GM18519 (cell line): ENCODE results near the gene ATAD3C.
"Not testable (repeated sequence)": the region's sequence is repeated elsewhere in the genome, so short reads cannot be mapped to it uniquely, and the experiment has no call there.

Experiments used
- ATAC-seq: cut with Tn5 transposase; IDR thresholded peaks from one replicate; pipeline ENCODE4 v1.9.1; 2021; ENCODE audit warnings: mild to moderate bottlenecking, moderate library complexity; ENCODE audit not compliant: unreplicated experiment, low FRiP score

ATAD3C gene

DNA sequence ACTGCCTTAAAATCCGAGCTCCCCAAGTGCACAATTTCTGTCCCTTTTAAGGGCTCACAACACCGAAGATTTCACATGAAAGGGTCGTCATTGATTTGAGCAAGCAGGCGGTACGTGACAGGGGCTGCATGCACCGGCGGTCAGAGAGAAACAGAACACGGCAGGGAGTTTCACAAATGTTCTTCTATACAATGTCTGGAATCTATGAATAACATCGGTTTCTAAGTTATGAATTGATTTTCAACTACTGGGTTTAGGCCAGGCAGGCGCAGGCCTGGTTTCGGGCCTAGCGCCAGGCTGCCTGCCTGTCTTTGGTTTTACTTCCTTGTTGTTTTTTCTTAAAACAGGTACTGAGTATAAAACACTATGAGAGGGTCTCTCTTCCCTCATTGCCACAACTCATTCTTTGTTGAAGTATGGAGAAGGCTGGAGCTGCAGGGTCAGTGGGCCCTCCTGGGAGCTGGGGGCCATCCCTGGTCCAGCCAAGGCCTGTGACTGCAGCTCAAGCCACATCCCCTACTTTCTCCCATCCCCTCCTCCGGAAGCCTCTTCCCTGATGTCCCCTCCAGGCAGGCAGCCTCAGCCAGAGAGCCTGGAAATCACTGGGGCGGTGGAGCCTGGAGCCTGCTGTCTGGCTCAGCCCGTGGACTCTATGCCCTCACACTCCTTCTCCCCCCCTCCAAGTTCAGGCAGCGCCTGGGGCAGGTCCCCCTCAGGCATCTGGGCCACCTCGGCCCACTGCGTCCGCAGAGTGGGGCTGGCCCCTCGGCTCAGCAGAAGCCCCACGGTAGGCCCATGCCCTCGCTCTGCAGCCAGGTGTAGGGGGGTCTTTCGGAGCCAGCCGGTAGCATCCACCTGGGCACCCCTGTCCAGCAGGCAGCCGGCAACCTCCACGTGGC is 30.8 kb upstream of the ATAD3C start:
- ATAC-seq = no peak

DNA sequence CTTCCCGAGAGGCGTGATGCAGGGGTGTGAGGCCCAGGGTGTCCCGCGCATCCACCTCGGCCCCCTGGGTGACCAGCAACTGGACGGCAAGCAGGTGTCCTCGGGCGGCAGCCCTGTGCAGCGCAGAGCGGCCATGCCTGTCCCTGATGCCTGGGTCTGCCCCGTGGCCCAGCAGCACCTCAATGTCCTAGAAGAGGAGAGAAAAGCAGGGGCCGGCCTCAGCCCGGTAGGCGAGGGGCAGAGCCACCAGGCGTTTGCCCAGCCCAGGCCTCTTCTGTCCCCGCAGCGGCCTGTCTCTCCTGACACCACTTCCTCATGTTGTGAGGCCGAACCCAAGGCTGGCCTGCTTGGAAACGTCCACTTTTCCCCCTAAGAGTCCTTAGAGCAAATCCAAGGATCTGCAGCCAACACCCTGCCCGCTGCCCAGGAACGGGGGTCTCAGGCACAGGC is 30.1 kb upstream of the ATAD3C start:
- ATAC-seq = no peak

DNA sequence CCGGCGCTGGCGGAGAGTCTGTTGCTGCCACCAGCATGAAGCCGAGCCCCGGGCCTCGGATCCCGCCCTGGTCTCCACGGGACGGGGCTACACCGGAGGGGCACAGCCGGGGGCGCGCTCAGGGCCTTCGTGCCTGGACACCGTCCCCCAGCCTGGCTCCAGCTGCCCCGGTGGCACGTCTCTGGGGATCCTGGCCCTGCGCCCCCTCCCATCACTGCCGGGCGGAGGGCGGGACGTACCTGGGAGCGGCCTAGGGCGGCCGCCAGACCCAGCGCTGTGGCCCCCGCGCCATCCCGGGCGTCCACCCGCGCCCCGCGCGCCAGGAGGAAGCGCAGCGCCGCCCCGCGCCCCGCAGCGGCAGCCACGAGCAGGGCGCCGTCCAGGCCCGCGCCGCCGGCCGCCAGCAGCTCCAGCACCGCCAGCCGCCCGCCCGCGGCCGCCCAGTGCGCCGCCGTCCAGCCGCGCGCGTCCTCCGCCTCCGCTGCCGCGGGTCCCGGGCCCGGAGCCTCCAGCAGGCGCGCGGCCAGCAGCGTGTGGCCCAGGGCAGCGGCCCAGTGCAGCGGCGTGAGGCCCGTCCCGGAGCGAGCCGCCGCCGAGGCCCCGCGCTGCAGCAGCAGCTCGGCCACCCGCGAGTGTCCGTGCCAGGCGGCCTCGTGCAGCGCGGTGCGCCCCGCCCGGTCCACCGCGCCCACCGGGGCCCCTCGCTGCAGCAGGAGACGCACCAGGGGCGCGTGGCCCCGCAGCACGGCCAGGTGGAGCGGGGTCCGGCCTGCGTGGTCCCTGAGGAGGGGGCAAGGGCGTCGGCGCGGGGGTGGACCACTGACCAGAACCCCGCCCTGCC is 29.5 kb upstream of the ATAD3C start:
- no peak for ATAC-seq

DNA sequence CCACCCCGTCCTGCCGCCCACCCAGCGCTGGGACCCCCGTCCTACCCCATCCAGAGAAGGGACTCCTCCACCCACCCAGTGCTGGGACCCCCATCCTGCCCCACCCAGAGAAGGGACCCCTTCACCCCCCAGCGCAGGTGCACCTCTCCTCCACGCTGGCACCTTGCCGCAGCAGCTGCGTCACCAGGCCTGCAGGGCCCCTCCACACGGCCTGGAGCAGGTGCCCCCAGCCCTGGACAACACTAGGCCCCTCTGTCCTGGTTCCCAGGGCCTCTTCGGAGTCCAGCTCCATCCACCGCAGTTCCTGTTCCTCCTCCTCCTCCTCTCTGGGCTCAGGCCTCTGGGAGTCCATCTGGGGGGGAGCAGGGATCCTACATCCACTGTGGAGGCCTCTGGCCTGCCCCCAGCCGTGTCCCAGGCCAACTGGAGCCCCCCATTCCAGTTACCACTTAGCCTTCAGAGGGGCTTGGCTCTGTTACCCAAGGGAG is 28.8 kb upstream of the ATAD3C start:
- ATAC-seq = no peak

DNA sequence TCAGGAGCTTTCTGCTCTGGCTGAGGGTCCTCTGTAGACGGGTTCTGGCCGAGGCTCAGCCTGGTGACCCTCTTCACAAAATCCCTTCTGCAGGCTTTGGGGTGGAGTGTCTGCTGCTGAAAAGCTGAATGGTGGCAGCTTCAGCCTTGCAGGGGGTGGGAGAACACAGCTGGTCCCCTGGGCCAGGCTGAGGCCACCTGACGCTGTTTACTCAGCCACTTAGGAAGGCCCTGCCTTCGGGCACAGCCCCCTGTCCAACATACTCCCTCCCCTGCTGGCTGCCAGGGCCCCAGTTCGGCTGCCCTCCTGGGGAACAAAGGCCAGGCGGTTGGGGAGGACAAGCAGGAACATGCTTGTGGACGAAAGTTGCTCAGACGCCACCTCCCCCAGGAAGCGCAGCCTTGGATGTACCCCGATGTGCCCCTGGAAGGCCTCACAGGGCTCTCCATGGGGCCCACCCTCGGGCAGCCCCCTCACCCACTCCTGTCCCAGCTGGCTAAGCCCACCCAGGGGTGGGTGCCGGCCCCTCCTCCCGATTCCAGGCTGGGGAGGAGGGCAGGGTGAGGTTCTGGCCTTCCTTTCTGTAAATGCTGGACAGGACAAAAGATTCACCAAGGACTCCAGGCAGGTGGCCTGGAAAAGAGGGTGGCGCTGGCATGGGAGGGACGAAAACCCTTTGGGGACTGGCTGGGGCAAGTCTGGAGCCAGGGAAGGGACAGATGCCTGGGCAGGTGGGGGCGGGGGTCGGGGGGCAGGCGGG is 28.2 kb upstream of the ATAD3C start, which contains the start of gene ANKRD65:
ANKRD65 (minus strand) TSS at position 130 of the 760 bp plus-strand sequence. CDS start 271 bp downstream, outside the sequence.
- no peak for ATAC-seq

DNA sequence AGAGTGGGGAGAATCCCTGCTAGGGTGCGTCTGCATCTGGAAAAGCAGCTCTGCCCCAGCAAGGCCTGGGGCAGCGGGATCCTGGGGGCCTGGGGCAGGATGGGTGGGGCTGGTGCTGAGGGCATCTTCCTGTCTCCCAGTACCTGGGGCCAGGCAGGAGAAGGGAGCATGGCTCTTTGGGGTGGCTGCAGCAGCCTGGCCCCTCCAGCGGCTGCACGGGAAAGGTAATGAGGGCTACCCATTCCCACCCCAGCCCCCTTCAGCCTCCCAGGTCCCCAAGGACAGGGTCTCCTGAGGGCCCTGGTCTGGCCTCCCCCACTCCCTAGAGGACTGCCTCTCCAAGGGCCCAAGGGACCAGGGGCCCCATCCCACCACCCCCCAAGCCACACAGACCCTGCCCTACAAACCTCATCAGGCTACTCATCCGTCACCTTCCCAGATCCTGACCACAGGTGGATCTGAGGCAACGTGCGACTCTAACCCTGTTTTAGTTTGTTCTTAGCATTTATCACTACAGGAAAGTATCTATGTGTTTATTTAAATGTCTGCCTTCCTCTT is 27.5 kb upstream of the ATAD3C start:
- ATAC-seq = no peak

DNA sequence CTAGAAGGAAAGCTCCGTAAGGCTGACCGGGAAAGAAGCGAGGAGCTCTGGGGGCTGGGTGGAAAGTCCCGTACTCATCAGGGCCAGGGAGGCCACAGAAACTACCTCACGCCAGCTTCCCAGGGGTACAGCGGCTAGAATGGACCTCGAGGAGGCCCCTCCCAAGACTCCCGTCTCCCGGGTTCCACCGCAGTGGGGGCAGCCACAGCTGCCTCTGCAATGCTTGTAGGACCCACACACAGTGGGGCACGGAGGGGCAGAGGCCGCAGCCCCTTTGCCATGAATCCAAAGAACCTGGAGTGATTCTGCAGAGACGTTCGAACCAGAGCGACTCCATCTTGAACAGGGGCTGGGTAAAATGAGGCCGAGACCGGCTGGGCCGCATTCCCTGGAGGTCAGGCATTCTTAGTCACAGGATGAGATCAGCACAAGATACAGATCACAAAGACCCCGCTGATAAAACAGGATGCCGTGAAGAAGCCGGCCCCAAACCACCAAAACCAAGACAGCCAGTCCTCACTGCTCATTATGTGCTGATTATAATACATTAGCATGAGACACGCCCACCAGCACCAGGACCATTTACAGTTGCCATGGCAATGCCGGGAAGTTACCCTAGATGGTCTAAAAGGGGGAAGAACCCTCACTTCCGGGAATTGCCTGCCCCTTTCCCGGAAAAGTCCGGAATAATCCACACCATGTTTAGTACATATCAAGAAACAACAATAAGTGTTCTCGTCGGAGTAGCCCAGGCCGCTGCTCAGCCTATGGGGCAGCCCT is 26.8 kb upstream of the ATAD3C start:
- no peak for ATAC-seq

DNA sequence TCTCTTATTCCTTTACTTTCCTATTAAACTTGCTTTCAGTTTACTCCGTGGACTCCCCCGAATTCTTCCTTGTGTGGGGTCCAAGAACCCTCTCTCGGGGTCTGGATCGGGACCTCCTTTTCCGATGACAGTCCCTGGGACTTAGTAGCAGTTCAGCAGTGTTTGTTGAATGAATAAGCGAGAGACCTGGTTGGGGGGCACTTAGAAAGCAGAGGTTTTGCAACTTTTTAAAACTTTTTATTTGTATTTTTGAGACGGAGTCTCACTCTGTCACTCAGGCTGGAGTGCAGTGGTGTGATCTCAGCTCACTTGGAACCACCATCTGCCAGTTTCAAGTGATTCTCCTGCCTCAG is 26.3 kb upstream of the ATAD3C start:
- no peak for ATAC-seq

DNA sequence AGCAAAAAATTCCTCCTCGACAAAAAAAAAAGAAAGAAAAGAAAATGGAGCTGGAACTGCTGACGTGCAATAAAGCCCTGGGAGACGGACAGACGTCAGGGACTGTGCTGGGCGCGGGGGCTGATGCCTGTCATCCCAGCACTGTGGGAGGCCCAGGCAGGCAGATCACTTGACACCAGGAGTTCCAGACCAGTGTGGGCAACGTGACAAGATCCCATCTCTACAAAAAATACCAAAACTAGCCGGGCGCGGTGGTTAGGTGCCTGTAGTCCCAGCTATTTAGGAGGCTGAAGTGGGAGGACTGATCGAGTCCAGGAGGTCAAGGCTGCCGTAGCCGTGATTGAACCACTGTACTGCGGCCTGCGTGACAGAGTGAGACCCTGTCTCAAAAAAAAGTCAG is 24.8 kb upstream of the ATAD3C start:
- ATAC-seq = no peak

DNA sequence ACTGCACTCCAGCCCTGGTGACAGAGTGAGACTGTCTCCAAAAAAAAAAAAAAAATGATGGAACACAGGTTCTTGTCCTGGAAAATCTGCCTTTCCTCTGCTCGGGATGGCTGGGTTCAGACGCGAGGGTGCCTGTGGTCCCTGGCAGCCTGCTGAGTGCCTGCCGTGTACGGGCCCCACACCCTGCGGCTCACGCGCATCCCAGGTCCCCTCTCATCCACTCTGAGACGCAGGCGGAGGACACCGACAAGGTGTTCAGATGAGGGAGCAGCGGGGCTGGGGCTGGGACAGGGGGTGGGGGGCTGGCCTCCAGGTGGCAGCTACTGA is 24.1 kb upstream of the ATAD3C start:
- no peak for ATAC-seq

DNA sequence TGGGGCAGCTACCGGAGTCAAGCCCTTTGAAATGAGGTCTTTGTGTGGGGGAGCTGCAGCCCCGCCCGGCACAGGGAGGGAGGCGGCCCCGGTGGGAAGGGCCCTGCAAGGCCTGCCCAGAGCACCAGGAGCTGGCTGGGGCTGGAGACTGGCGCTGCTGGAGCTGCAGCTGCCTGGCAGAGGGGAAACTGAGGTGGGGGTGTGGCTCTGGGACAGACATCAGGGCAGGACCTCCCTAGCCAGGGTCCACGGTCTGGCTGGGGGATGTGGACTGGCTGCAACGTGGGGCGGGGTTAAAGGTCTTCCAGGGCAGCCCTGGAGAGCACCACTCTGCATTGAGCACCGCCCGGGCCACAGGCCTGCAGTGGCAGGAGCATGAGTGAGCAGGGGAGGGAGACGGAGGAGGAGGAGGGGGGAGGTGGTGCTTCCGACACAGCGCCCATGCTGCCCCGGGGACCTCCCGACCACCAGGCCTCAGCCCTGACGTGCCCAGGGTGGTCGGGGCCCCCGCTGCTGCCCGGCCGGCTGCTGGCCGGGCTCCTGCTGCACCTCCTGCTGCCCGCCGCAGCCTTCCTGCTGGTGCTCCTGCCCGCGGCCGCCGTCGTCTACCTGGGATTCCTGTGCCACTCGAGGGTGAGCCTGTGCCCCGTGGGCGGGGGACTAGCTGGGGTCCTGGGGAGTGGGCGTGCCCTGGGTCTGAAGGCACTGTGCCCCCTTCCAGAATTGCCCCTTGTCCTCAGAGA is 23.6 kb upstream of the ATAD3C start:
- ATAC-seq = no peak

DNA sequence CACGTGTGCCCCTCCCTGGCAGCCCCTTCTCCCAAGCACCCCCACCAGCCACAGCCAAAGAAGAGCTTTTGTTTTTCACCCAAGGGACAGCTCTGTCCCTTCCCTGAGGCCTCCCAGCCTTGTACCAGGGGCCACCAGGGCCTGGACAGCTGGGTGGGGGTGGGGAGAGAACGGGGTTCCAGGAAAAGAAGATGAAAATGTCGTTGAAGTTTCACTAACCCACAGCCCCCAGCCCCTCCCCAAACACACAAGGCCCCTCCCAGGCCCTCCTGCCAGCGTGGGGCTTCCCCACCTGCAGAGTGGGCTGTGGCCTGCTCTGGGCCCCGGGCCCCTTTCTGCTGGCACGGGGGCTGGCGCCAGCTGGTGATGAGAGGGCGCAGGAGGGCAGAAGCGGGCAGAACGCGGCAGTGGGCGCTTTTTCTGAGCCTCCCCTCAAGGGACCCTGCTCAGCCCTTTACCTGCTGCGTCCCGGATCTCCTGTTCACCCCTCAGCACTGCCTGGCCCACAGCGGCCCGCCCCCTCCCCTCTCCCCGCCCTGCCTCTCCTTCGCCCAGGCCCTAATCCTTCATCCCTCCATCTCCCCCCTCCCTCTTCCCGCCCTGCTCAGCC is 22.9 kb upstream of the ATAD3C start:
- no peak for ATAC-seq

DNA sequence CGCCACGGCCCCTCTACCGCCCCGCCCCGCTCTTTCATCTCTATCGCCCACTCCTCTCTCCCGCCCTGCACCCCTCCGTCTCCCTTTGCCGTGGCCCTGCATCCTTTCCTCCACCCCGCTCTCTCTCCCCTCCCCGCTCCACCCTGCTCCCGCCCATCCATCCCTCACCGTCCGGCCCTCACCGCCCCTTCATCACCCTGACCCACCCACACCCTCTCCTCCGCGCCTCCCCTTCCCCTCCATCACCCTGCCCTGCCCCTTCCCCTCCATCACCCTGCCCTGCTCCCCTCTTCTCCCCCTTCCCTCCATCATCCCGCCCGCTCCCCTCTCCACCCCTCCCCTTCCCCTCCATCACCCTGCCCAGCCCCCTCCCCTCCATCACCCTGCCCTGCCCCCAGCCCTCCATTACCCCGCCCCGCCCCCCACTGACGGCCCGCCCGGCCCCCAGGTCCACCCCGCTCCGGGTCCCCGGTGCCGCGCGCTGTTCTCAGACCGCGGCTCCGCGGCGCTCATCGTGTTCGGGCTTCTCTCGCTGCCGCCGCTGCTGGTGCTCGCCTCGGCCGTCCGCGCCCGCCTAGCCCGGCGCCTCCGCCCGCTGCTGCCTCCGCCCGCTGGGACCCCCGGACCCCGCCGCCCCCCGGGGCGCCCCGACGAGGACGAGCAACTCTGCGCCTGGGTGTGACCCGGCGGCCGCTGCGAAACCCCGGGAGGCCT is 22.2 kb upstream of the ATAD3C start:
- no peak for ATAC-seq

DNA sequence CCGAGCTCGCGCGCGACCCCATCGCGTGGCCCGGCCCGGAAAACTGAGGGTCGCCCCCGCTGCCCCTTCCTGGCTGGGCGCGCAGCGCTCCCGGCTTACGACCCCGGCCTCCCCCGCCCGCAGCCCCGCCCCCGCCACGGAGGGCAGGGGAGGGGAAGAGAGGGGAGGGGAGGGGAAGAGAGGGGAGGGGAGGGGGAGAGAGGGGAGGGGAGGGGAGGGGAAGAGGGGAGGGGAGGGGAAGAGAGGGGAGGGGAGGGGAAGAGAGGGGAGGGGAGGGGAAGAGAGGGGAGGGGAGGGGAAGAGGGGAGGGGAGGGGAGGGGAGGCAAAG is 21.7 kb upstream of the ATAD3C start:
- ATAC-seq = no peak

DNA sequence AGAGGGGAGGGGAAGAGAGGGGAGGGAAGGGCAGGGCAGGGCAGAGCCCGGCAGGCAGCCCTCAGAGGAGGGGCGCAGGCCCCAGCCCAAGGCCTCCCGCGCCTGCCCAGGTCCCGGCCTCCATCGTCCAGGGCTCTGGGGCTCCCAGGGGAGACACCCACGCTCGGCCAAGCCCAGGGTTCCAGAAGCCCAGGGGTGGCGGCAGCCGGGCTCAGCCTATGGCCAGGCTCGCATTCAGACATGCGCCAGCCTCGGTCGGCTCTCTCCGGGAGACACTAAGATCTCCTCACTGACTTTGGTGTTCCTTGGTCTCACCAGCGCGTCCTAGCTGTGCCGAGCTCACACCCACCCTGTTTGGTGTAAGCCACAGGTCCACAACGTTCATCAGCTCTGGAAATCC is 21.3 kb upstream of the ATAD3C start:
- ATAC-seq = no peak

DNA sequence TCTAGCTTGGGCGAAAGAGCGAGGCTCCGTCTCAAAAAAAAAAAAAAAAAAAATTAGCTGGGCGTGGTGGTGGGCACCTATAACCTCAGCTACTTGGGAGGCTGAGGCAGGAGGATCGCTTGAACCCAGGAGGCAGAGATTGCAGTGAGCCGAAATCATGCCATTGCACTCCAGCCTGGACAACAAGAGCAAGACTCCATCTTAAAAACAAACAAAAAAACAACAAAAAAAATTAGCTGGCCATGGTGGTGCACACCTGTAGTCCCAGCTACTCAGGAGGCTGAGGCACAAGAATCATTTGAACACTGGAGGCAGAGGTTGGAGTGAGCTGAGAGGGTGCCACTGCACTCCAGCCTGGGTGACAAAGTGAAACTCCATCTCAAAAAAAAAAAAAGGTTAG is 20.5 kb upstream of the ATAD3C start:
- ATAC-seq = not testable (repeated sequence)

DNA sequence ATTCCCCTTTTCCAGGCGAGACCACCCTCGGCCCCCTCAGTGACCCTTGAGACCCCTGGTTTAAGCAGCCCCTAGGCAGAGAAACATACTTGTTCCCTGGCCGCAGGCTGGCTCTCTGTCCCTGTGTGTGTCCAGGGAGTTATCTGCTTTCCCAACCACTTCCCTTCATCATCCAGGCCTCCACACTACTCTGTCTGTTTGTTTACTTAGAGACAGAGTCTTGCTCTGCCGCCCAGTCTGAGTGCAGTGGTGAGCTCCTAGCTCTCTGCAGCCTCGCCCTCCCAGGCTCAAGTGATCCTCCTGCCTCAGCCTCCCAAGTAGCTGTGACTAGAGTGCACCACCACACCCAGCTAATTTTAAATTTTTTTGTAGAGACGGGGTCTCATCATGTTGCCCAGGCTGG is 19.8 kb upstream of the ATAD3C start:
- ATAC-seq = no peak
